SK-N-SH treated with all-trans-retinoic acid at 6 μM for 48 hours (cell line): Measurements from ENCODE around the gene PLXNA4.

Experiments
- ATAC-seq: fragments of 200-7000 bp; cut with Tn5 transposase; 3 replicates; pipeline ENCODE4 v1.9.1; 2020; ENCODE audit warnings: mild to moderate bottlenecking, moderate library complexity
- ARNTL ChIP-seq: fragments of 450-650 bp; formaldehyde crosslinking; IDR thresholded peaks from 2 replicates; pipeline ENCODE4 v1.5.0; 2020; ENCODE audit warnings: low read depth, mild to moderate bottlenecking, moderate library complexity, borderline replicate concordance
- BACH2 ChIP-seq: fragments of 250-450 bp; sonication (Bioruptor Pico); IDR thresholded peaks from 2 replicates; pipeline ENCODE4 v1.9.0; 2021; ENCODE audit warnings: mild to moderate bottlenecking, borderline replicate concordance
- CSDC2 ChIP-seq: fragments of 250-450 bp; sonication (Bioruptor Pico); IDR thresholded peaks from 2 replicates; pipeline ENCODE4 v1.5.0; 2020; ENCODE audit warnings: mild to moderate bottlenecking, moderate library complexity
- GLIS3 ChIP-seq: fragments of 250-450 bp; sonication (Bioruptor Pico); IDR thresholded peaks from 2 replicates; pipeline ENCODE4 v1.5.0; 2020; ENCODE audit warnings: mild to moderate bottlenecking, moderate library complexity
- ISL1 ChIP-seq: fragments of 250-450 bp; sonication (Bioruptor Pico); IDR thresholded peaks from 2 replicates; pipeline ENCODE4 v2.1.2; 2022; ENCODE audit warnings: mild to moderate bottlenecking, moderate library complexity
- OSR1 ChIP-seq: fragments of 250-450 bp; sonication (Bioruptor Pico); IDR thresholded peaks from 2 replicates; pipeline ENCODE4 v1.8.0; 2022; ENCODE audit warnings: moderate library complexity, mild to moderate bottlenecking, inconsistent platforms
- PPARA ChIP-seq: fragments of 250-450 bp; sonication (Bioruptor Pico); IDR thresholded peaks from 2 replicates; pipeline ENCODE4 v1.5.0; 2020; ENCODE audit warnings: mild to moderate bottlenecking, borderline replicate concordance
- RARB ChIP-seq: fragments of 250-450 bp; sonication (Bioruptor Pico); IDR thresholded peaks from 2 replicates; pipeline ENCODE4 v1.8.0; 2021; ENCODE audit warnings: mild to moderate bottlenecking, moderate library complexity
- SNAI2 ChIP-seq: fragments of 250-450 bp; sonication (Bioruptor Pico); IDR thresholded peaks from 2 replicates; pipeline ENCODE4 v1.5.0; 2020; ENCODE audit warnings: mild to moderate bottlenecking, moderate library complexity
- ZFP3 ChIP-seq: fragments of 250-450 bp; sonication (Bioruptor Pico); IDR thresholded peaks from 2 replicates; pipeline ENCODE4 v1.5.0; 2020; ENCODE audit warnings: mild to moderate bottlenecking, moderate library complexity
- ZNF565 ChIP-seq: fragments of 450-650 bp; formaldehyde crosslinking; conservative IDR thresholded peaks from 2 replicates; pipeline ENCODE4 v1.5.0; 2020; ENCODE audit warnings: low read depth, mild to moderate bottlenecking, moderate library complexity
- ZNF70 ChIP-seq: fragments of 450-650 bp; formaldehyde crosslinking; IDR thresholded peaks from 2 replicates; pipeline ENCODE4 v1.5.0; 2020; ENCODE audit warnings: mild to moderate bottlenecking, moderate library complexity
- ZNF8 ChIP-seq: fragments of 450-650 bp; formaldehyde crosslinking; IDR thresholded peaks from 2 replicates; pipeline ENCODE4 v1.5.0; 2020; ENCODE audit warnings: mild to moderate bottlenecking, moderate library complexity
- TF ChIP-seq, protein P1 (sequence below): fragments of 250-450 bp; sonication (Bioruptor Pico); IDR thresholded peaks from 2 replicates; pipeline ENCODE4 v1.5.1; 2021; ENCODE audit warnings: mild to moderate bottlenecking, moderate library complexity
- TF ChIP-seq, protein P2 (sequence below): fragments of 250-450 bp; sonication (Bioruptor Pico); IDR thresholded peaks from 2 replicates; pipeline ENCODE4 v1.5.1; 2020; ENCODE audit warnings: low read depth, mild to moderate bottlenecking, moderate library complexity
- TF ChIP-seq, protein P3 (sequence below): fragments of 250-450 bp; sonication (Bioruptor Pico); IDR thresholded peaks from 2 replicates; pipeline ENCODE4 v1.8.0; 2020; ENCODE audit warnings: mild to moderate bottlenecking, moderate library complexity, borderline replicate concordance
- TF ChIP-seq, protein P4 (sequence below): fragments of 250-450 bp; sonication (Bioruptor Pico); IDR thresholded peaks from 2 replicates; pipeline ENCODE4 v1.5.0; 2020; ENCODE audit warnings: mild to moderate bottlenecking, moderate library complexity
- TF ChIP-seq, protein P5 (sequence below): fragments of 250-450 bp; sonication (Bioruptor Pico); IDR thresholded peaks from 2 replicates; pipeline ENCODE4 v1.8.0; 2021; ENCODE audit warnings: low read depth, mild to moderate bottlenecking, moderate library complexity, borderline replicate concordance

PLXNA4 gene

DNA sequence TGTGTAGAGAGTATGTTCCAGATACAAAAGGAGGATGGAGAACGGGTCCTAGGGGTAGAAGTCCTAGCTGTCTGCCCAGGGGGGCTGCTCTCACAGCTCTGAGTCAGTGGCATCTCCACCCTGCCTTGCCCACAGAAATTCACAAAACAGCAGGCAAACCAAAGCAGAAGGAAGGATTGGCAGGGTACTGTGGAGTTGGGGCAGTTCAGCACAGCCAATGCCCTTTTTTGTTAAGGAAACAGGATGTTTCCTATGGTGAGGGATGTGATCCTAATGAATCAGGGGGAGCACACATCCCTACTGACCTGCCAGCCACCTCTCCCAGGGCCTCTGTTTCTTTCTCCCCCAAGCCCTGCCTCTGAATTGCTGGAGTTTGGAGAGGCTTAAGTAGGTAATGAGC lies 457.6 kb downstream of the PLXNA4 start:
- no peak for ATAC-seq
- no peak for TF ChIP-seq CSDC2 (CRISPR knock-in tag)
- no peak for TF ChIP-seq PPARA
- TF ChIP-seq ISL1 (CRISPR knock-in tag): no peak
- TF ChIP-seq OSR1: no peak
- no peak for TF ChIP-seq SNAI2
- TF ChIP-seq, protein P1, sequence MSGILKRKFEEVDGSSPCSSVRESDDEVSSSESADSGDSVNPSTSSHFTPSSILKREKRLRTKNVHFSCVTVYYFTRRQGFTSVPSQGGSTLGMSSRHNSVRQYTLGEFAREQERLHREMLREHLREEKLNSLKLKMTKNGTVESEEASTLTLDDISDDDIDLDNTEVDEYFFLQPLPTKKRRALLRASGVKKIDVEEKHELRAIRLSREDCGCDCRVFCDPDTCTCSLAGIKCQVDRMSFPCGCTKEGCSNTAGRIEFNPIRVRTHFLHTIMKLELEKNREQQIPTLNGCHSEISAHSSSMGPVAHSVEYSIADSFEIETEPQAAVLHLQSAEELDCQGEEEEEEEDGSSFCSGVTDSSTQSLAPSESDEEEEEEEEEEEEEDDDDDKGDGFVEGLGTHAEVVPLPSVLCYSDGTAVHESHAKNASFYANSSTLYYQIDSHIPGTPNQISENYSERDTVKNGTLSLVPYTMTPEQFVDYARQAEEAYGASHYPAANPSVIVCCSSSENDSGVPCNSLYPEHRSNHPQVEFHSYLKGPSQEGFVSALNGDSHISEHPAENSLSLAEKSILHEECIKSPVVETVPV (CRISPR knock-in tag): no peak
- TF ChIP-seq, protein P2, sequence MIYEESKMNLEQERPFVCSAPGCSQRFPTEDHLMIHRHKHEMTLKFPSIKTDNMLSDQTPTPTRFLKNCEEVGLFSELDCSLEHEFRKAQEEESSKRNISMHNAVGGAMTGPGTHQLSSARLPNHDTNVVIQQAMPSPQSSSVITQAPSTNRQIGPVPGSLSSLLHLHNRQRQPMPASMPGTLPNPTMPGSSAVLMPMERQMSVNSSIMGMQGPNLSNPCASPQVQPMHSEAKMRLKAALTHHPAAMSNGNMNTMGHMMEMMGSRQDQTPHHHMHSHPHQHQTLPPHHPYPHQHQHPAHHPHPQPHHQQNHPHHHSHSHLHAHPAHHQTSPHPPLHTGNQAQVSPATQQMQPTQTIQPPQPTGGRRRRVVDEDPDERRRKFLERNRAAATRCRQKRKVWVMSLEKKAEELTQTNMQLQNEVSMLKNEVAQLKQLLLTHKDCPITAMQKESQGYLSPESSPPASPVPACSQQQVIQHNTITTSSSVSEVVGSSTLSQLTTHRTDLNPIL (CRISPR knock-in tag): no peak
- TF ChIP-seq, protein P3, sequence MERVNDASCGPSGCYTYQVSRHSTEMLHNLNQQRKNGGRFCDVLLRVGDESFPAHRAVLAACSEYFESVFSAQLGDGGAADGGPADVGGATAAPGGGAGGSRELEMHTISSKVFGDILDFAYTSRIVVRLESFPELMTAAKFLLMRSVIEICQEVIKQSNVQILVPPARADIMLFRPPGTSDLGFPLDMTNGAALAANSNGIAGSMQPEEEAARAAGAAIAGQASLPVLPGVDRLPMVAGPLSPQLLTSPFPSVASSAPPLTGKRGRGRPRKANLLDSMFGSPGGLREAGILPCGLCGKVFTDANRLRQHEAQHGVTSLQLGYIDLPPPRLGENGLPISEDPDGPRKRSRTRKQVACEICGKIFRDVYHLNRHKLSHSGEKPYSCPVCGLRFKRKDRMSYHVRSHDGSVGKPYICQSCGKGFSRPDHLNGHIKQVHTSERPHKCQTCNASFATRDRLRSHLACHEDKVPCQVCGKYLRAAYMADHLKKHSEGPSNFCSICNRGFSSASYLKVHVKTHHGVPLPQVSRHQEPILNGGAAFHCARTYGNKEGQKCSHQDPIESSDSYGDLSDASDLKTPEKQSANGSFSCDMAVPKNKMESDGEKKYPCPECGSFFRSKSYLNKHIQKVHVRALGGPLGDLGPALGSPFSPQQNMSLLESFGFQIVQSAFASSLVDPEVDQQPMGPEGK: no peak
- no peak for TF ChIP-seq GLIS3 (CRISPR knock-in tag)
- TF ChIP-seq ZNF8: no peak
- no peak for TF ChIP-seq ARNTL (CRISPR knock-in tag)

DNA sequence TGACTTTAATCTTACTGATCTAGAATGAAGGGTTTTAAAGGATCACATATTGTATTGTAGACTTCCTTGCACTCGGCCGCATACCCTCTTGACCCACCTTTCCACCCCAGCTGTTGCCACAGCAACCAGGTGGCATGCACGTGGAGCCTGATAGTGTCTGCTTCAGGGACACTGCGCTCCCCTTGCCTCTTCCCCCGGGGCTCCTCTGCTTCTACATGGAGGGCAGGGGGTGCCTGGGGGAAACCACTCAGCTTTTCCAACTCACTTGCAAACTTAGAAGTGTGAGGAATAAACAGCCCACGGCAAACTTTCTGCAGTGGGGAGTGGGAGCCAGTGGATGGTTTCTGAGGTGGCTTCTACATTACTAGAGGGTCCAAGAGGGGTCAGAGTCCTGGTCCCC lies 458.6 kb downstream of the PLXNA4 start:
- no peak for ATAC-seq
- TF ChIP-seq ZFP3: no peak
- no peak for TF ChIP-seq PPARA
- TF ChIP-seq ISL1 (CRISPR knock-in tag): no peak
- TF ChIP-seq OSR1: no peak
- TF ChIP-seq, protein P4, sequence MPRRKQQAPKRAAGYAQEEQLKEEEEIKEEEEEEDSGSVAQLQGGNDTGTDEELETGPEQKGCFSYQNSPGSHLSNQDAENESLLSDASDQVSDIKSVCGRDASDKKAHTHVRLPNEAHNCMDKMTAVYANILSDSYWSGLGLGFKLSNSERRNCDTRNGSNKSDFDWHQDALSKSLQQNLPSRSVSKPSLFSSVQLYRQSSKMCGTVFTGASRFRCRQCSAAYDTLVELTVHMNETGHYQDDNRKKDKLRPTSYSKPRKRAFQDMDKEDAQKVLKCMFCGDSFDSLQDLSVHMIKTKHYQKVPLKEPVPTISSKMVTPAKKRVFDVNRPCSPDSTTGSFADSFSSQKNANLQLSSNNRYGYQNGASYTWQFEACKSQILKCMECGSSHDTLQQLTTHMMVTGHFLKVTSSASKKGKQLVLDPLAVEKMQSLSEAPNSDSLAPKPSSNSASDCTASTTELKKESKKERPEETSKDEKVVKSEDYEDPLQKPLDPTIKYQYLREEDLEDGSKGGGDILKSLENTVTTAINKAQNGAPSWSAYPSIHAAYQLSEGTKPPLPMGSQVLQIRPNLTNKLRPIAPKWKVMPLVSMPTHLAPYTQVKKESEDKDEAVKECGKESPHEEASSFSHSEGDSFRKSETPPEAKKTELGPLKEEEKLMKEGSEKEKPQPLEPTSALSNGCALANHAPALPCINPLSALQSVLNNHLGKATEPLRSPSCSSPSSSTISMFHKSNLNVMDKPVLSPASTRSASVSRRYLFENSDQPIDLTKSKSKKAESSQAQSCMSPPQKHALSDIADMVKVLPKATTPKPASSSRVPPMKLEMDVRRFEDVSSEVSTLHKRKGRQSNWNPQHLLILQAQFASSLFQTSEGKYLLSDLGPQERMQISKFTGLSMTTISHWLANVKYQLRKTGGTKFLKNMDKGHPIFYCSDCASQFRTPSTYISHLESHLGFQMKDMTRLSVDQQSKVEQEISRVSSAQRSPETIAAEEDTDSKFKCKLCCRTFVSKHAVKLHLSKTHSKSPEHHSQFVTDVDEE: no peak
- no peak for TF ChIP-seq ZNF70 (CRISPR knock-in tag)
- TF ChIP-seq, protein P5, sequence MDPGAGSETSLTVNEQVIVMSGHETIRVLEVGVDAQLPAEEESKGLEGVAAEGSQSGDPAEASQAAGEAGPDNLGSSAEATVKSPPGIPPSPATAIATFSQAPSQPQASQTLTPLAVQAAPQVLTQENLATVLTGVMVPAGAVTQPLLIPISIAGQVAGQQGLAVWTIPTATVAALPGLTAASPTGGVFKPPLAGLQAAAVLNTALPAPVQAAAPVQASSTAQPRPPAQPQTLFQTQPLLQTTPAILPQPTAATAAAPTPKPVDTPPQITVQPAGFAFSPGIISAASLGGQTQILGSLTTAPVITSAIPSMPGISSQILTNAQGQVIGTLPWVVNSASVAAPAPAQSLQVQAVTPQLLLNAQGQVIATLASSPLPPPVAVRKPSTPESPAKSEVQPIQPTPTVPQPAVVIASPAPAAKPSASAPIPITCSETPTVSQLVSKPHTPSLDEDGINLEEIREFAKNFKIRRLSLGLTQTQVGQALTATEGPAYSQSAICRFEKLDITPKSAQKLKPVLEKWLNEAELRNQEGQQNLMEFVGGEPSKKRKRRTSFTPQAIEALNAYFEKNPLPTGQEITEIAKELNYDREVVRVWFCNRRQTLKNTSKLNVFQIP (CRISPR knock-in tag): no peak
- TF ChIP-seq, protein P3: no peak
- no peak for TF ChIP-seq ARNTL (CRISPR knock-in tag)
- no peak for TF ChIP-seq BACH2 (CRISPR knock-in tag)
- TF ChIP-seq, protein P1 (CRISPR knock-in tag): no peak
- TF ChIP-seq RARB: no peak
- TF ChIP-seq ZNF565 (CRISPR knock-in tag): no peak
- TF ChIP-seq, all 23 proteins: peak for 0
